ENCODE measurements around the gene NDUFS3.

DNA sequence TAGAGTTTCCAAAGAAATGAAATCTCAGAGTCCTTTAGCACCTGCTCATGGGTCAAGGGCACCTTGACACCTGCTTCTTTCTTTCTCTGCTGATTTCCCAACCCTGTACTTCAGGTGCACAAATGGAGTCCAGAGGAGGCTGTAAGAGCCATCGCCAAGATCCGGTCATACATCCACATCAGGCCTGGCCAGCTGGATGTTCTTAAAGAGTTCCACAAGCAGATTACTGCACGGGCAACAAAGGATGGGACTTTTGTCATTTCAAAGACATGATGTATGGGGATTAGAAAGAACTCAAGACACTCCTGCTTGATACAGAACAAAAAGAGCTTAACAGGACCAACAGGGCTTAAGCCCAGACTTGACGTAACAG is 7.5 kb upstream of the NDUFS3 start:
- no peak for TF ChIP-seq POLR2A (IDR thresholded peaks at IDR 0.05)
- no peak for TF ChIP-seq POLR2AphosphoS5 (IDR thresholded peaks at IDR 0.05)
- no peak for TF ChIP-seq CTCF (IDR thresholded peaks at IDR 0.05)
- no peak for TF ChIP-seq EP300 (IDR thresholded peaks at IDR 0.05)
